ENCODE results near the gene ARCN1.
"Not testable (repeated sequence)": the region's sequence is repeated elsewhere in the genome, so short reads cannot be mapped to it uniquely, and the experiment has no call there.

ARCN1 gene

GRCh38 chr11:118606157-118606843 is 34.1 kb downstream of the ARCN1 start:
- DNase-seq (ENCODE audit: low spot score): peak; percentile 87

GRCh38 chr11:118606844-118607228 is 34.6 kb downstream of the ARCN1 start:
- no peak for DNase-seq (ENCODE audit: low spot score)

DNA sequence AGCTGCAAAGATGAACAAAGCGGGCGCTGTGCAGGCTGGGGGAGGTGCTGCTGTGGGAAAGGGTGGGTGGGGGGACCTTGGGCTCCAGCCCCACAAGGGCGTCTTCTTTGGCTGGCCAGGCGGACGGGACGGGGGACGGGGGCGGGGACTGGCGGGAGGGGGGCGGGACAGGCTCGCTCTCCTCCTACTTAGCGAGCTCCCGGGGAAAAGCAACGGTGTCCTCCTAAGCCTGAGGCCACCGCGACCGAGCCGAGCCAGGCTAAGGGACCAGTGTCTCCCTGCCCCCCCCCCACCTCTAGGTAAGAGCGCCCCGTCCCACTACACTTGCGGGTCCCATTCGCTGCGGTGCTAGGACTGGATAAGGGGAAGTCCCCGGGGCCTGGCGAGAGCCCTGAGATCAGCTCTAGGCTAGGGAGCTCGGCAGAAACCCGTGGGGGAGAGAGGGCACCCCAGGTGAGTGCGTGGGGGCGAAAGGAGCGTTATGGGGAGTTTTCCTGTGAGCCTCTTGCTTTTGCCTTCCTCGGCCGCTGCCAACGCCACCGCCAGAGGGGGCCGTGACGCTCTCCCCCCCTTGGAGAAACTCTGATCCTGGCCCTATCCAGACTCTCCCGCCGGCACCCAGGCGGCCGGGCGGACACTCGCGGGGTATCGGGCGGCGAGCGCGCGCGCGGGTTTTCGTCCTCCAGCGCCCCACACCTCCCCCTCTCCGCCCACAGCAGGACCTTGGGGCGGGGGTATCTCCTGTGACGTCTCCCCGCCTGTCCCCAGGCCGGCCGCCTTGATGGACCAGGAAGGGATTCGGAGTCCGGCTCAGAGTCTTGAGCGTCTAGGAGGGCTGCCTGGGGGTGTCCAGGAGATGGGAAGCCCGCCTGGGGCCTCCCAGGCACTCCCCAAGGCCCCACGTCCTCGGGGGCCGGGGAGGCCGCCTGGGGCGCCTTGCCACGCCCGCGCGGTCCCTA is 35.5 kb downstream of the ARCN1 start, which contains the start of gene PHLDB1:
Gene PHLDB1 (plus strand): TSS at position 215 of the 959 bp plus-strand sequence. CDS start 6,222 bp downstream, outside the sequence.
- DNase-seq (ENCODE audit: low spot score): peak; percentile 75

GRCh38 chr11:118608360-118609227 is 36.4 kb downstream of the ARCN1 start:
- DNase-seq (ENCODE audit: low spot score): peak; percentile 75

DNA sequence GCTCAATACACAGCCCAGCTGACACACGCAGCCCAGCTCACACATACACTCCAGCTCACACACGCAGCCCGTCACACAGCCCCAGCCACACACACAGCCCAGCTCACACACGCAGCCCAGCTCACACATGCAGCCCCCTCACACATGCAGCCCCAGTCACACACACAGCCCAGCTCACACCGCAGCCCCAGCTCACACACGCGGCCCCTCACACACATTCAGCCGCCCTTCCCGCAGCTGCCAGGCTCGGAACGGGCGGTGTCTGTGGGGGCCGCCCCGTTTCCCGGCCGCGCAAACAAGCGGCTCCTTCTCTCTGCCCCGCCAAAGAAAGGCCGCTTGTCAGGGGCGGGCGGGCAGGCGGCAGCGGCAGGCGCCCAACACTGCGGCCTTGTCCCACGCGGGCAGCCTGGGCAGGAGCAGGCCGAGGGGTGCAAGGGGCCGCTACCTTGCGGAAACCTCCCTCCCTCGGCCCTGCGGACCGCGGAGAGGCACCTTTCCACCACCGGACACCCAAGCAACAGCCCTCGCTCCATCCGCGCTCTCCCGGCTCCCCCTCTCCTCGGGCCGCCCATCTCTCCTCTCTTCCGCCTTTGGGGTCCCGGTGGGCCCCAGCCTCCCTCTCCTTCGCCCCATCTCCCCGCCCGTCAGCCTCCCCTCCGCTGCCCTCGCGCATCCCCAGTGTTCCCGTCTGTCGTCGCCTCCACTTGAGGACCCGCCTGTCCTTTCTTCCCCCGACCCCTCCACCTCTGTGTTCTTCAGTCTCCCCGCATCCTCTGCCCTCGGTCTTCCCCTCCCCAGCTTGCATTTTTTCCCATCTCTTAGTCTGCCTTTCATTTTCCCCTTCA is 37.4 kb downstream of the ARCN1 start:
- no peak for DNase-seq (ENCODE audit: low spot score)

DNA sequence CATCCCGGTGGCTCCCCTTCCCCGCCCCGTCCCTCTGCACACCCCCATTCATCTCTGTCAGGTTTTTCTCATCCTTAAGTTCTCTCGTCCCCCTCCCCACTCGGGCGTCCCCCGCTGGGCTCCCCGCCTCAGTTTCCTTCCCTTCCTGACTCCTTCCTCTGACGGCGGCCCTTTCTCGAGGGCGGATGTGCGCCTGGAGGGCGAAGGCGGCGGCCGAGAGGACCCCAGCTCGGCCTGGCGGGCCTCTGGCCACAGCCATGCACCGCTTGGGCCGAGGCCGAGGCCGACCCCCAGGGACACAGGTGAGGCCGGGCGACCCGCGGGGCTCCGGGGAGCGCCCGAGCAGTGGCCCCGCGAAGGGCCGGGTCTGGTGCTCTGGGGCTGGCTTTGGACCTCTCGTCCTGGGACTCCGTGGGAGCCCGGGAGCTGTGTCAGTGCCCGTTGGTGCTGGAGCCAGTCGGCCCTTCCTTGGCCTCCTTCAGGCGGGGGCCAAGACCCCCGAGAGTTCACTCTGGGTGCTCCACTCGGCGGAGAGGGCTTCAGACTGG is 38.1 kb downstream of the ARCN1 start:
- no peak for DNase-seq (ENCODE audit: low spot score)

DNA sequence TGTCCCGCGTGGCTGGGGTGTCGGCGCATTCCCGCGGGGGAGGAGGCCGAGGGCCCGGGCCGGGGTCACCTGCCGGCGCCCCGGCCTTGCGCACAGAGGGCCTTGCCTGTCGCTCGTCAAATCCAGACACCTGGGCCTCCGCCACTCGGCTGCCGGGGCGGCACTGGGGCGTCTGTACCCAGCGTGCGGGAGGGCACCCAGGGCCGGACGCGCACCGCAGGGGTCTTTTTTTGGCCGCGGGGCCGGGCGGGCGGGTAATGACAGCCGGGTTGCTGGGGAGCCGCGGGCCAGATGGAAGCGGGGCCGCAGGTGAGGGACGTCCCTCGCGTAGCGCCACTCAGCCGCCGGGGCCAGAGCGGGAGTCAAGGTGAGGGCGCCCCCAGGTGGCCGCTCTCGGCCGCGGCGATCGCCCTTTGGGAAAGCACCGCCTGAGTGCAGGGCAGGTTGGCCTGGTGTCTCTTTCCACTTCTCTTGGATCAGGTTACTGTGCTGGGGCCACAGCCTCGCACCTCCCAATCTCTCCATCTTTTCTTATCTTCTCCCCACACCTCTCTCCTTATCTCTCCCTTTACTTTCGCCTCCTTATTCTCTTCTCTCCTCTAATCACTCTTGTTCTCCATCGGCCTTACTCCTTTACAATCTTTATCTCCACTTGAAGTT is 38.7 kb downstream of the ARCN1 start:
- DNase-seq (ENCODE audit: low spot score): peak; percentile 83

- DNase-seq (ENCODE audit: low spot score): not testable (repeated sequence)
Observed at GRCh38 chr11:118611433-118611795, 39.2 kb downstream of the ARCN1 start.

- no peak for DNase-seq (ENCODE audit: low spot score)
Observed at GRCh38 chr11:118612378-118612777, 40.2 kb downstream of the ARCN1 start.

DNA sequence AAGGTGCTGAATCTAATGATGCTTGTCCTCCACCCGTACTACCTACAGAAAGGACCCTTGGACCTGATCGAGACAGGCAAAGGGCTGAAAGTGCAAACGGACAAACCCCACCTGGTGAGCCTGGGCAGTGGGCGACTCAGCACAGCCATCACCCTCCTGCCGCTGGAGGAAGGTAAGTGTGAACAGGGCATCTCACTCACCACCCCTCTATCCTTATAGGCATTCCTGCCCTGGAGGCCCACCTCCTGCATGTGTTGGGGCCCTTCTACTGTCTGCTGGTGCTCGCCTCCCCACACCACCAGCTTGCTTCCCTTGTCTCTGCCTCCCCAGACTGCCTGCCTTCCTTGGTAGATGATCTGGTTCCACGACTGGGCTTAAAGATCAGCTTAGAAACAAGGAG is 42.3 kb downstream of the ARCN1 start:
- no peak for DNase-seq (ENCODE audit: low spot score)

DNA sequence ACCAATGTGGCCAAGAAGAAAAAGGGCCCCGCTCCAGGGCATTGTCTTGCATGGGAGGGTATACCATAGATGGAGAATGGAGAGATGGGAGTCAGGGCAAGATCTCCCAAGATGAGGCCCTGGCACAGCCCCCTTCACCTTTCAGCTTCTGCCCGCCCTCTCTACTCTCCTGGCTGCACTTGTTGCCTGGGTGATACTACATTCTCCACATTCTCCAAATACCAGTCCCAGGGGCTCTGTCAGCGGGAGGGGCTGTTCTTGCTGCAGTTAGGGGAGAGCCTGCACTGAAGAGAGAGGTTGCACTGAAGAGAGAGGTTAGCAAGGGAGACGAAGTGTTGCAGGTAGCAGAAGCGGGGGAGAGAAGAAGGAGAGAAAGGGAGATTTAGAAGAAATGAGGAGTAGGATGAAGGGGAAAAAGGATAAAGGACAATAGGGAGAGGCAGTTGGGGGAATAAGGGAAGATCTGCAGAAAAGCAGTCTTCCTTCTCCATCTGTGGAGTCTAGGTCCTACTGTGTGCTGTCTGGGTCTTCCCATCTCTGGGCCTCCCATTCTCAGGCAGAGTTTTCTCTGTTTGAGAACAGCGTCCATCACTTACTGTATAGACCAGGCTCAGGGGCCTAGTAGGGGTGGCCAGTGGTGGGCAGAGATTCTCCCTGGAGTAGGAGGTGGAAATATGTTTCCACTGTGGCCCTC is 43.2 kb downstream of the ARCN1 start:
- peak; percentile 76 for DNase-seq (ENCODE audit: low spot score)

GRCh38 chr11:118615976-118616371 is 43.8 kb downstream of the ARCN1 start:
- no peak for DNase-seq (ENCODE audit: low spot score)

- DNase-seq (ENCODE audit: low spot score): no peak
Observed at GRCh38 chr11:118618115-118618990, 46.1 kb downstream of the ARCN1 start.

- DNase-seq (ENCODE audit: low spot score): peak; percentile 30
Observed at GRCh38 chr11:118618991-118619375, 46.8 kb downstream of the ARCN1 start.

- DNase-seq (ENCODE audit: low spot score): peak; percentile 93
Observed at GRCh38 chr11:118619444-118620197, 47.4 kb downstream of the ARCN1 start.

GRCh38 chr11:118620529-118621070 is 48.4 kb downstream of the ARCN1 start:
- peak; percentile 55 for DNase-seq (ENCODE audit: low spot score)

- peak; percentile 93 for DNase-seq (ENCODE audit: low spot score)
Observed at GRCh38 chr11:118621071-118621783, 49.0 kb downstream of the ARCN1 start.

All from kidney tubule cell (primary cell).